Immature natural killer cell (primary cell): ENCODE results near the gene MTHFS. TPM values are rescaled to one million over a fixed set of nuclear protein-coding genes. Genes with fewer than 3 reads are reported as not detected.
"Not testable (repeated sequence)": the region's sequence is repeated elsewhere in the genome, so short reads cannot be mapped to it uniquely, and the experiment has no call there.

ENCODE experiments used
- DNase-seq, 3 donors: peaks; one replicate each; pipeline ENCODE4 v3.0.0; 2022; ENCODE audit warnings: mixed read lengths in 1 of 3
- H3K27ac Mint-ChIP-seq, 6 donors: one replicate each; pipeline ENCODE4 v1.8.0; 2020; ENCODE audit warnings: mixed read lengths in 6 of 6, mild to moderate bottlenecking in 5 of 6, inconsistent platforms in 4 of 6, moderate library complexity in 3 of 6
- H3K27me3 Mint-ChIP-seq, 3 donors: one replicate each; pipeline ENCODE4 v1.8.0; 2020 to 2021; ENCODE audit warnings: low read depth in 3 of 3, mild to moderate bottlenecking in 3 of 3, mixed read lengths in 3 of 3, moderate library complexity in 3 of 3, inconsistent platforms in 1 of 3
- H3K36me3 Mint-ChIP-seq, 3 donors: one replicate each; pipeline ENCODE4 v1.8.0; 2020; ENCODE audit warnings: mixed read lengths in 3 of 3, inconsistent platforms in 2 of 3, mild to moderate bottlenecking in 2 of 3
- H3K4me1 Mint-ChIP-seq, 2 donors: one replicate each; pipeline ENCODE4 v1.8.0; 2020; ENCODE audit warnings: inconsistent platforms in 2 of 2, mild to moderate bottlenecking in 2 of 2, mixed read lengths in 2 of 2, moderate library complexity in 1 of 2
- H3K4me3 Mint-ChIP-seq, 5 donors: one replicate each; pipeline ENCODE4 v1.8.0; 2020; ENCODE audit warnings: mild to moderate bottlenecking in 5 of 5, mixed read lengths in 5 of 5, inconsistent platforms in 3 of 5, moderate library complexity in 3 of 5
- H3K9me3 Mint-ChIP-seq, 6 donors: one replicate each; pipeline ENCODE4 v1.8.0; 2020; ENCODE audit warnings: mild to moderate bottlenecking in 6 of 6, mixed read lengths in 6 of 6, inconsistent platforms in 4 of 6, moderate library complexity in 3 of 6
- polyA plus RNA-seq, 3 donors: library from polyadenylated mRNA; unstranded; fragments of 300-500 nt; fragmentation: Illumina TruSeq; gene quantifications; one replicate each; pipeline ENCODE4 v1.2.3, GENCODE V29; 2021

MTHFS gene
- polyA plus RNA-seq, 3 donors from 2014 or later = 53.3 to 98.2 (median 70.1) TPM

- Mint-ChIP-seq H3K4me1 (peaks cover 26 to 28% of the 10 kb centered on the region in 2 donors), H3K9me3 (peaks cover 6 to 39% (median 26%) of the 10 kb centered on the region in 6 donors), H3K4me3 (peak overlapping the region; percentile 92 to 94 (median 93)), H3K36me3 (peaks cover 13 to 27% (median 18%) of the 10 kb centered on the region in 3 donors), H3K27me3 (peaks cover 7 to 11% (median 8%) of the 10 kb centered on the region in 3 donors), H3K27ac (peak overlapping the region; percentile 94 to 97 (median 96))
- peak; percentile 98 to 99 (median 99) for DNase-seq
Observed at GRCh38 chr15:79923515-79924169, 26.8 kb upstream of the MTHFS start.

GRCh38 chr15:79923079-79923514 lies 26.3 kb upstream of the MTHFS start:
- H3K27ac Mint-ChIP-seq = peak overlapping the region; percentile 94 to 97 (median 96)
- peak; percentile 67 to 73 (median 70) for DNase-seq
- peaks cover 26 to 28% of the 10 kb centered on the region in 2 donors for H3K4me1 Mint-ChIP-seq
- peaks cover 6 to 9% (median 8%) of the 10 kb centered on the region in 3 donors for H3K27me3 Mint-ChIP-seq
- H3K4me3 Mint-ChIP-seq = peak overlapping the region; percentile 92 to 94 (median 93)
- H3K9me3 Mint-ChIP-seq = peaks cover 10 to 45% (median 30%) of the 10 kb centered on the region in 6 donors
- peaks cover 15 to 30% (median 19%) of the 10 kb centered on the region in 3 donors for H3K36me3 Mint-ChIP-seq

- Mint-ChIP-seq H3K4me1 (peaks cover 26 to 28% of the 10 kb centered on the region in 2 donors), H3K27ac (peak overlapping the region; percentile 89 to 97 (median 95)), H3K4me3 (peak overlapping the region; percentile 92 to 94 (median 93)), H3K9me3 (peaks cover 10 to 50% (median 35%) of the 10 kb centered on the region in 6 donors), H3K27me3 (peaks cover 6 to 9% (median 8%) of the 10 kb centered on the region in 3 donors), H3K36me3 (peaks cover 20 to 35% (median 23%) of the 10 kb centered on the region in 3 donors)
- no peak for DNase-seq
Observed at GRCh38 chr15:79922512-79923078, 25.8 kb upstream of the MTHFS start.

- H3K4me3 Mint-ChIP-seq = no peak overlapping the region
- no peak for DNase-seq
- peaks cover 27 to 43% (median 32%) of the 10 kb centered on the region in 3 donors for H3K36me3 Mint-ChIP-seq
Observed at GRCh38 chr15:79919749-79920511, 23.1 kb upstream of the MTHFS start.

GRCh38 chr15:79919090-79919748 lies 22.4 kb upstream of the MTHFS start:
- Mint-ChIP-seq H3K36me3 (peaks cover 27 to 48% (median 36%) of the 10 kb centered on the region in 3 donors), H3K9me3 (peaks cover 25 to 82% (median 65%) of the 10 kb centered on the region in 6 donors), H3K4me3 (no peak overlapping the region), H3K4me1 (peaks cover 24 to 25% of the 10 kb centered on the region in 2 donors), H3K27ac (peak overlapping the region in 1 of 6 donors; percentile 53), H3K27me3 (peaks cover 6 to 10% (median 9%) of the 10 kb centered on the region in 3 donors)
- DNase-seq = no peak

More at GRCh38 chr15:79919749-79920511, 23.1 kb upstream of the MTHFS start:
- Mint-ChIP-seq H3K4me1 (peaks cover 26 to 28% of the 10 kb centered on the region in 2 donors), H3K27me3 (peaks cover 6 to 9% (median 8%) of the 10 kb centered on the region in 3 donors), H3K9me3 (peaks cover 20 to 75% (median 59%) of the 10 kb centered on the region in 6 donors), H3K27ac (peak overlapping the region in 1 of 6 donors; percentile 13)

GRCh38 chr15:79918278-79918677 lies 21.5 kb upstream of the MTHFS start:
- no peak overlapping the region for H3K4me3 Mint-ChIP-seq
- H3K27me3 Mint-ChIP-seq = peaks cover under 1 to 4% (median 3%) of the 10 kb centered on the region in 3 donors
- DNase-seq = no peak
- peak overlapping the region in 1 of 6 donors; percentile 28 for H3K27ac Mint-ChIP-seq
- peaks cover 28 to 54% (median 38%) of the 10 kb centered on the region in 3 donors for H3K36me3 Mint-ChIP-seq
- peaks cover 27 to 91% (median 68%) of the 10 kb centered on the region in 6 donors for H3K9me3 Mint-ChIP-seq
- peaks cover 18% of the 10 kb centered on the region in 2 donors for H3K4me1 Mint-ChIP-seq

GRCh38 chr15:79916502-79917132 lies 19.8 kb upstream of the MTHFS start:
- no peak overlapping the region for H3K27ac Mint-ChIP-seq
- peaks cover 32 to 49% (median 37%) of the 10 kb centered on the region in 3 donors for H3K36me3 Mint-ChIP-seq
- H3K9me3 Mint-ChIP-seq = peaks cover 27 to 85% (median 64%) of the 10 kb centered on the region in 6 donors
- H3K27me3 Mint-ChIP-seq = peaks cover 0 to 3% (median 0%) of the 10 kb centered on the region in 3 donors
- no peak for DNase-seq
- no peak overlapping the region for H3K4me3 Mint-ChIP-seq
- H3K4me1 Mint-ChIP-seq = peaks cover 4% of the 10 kb centered on the region in 2 donors

- not testable (repeated sequence) for H3K4me3 Mint-ChIP-seq, DNase-seq, H3K27me3 Mint-ChIP-seq, H3K4me1 Mint-ChIP-seq
- Mint-ChIP-seq H3K9me3 (peaks cover 23 to 79% (median 59%) of the 10 kb centered on the region in 6 donors), H3K36me3 (peaks cover 27 to 44% (median 32%) of the 10 kb centered on the region in 3 donors), H3K27ac (peak overlapping the region in 2 of 6 donors; percentile 12 to 61)
Observed at GRCh38 chr15:79915776-79916501, 19.1 kb upstream of the MTHFS start.

- no peaks in the 10 kb centered on the region for H3K4me1 Mint-ChIP-seq
Observed at GRCh38 chr15:79914728-79915127, 17.9 kb upstream of the MTHFS start.

GRCh38 chr15:79909556-79910335 lies 12.9 kb upstream of the MTHFS start:
- H3K36me3 Mint-ChIP-seq = peaks cover 5 to 28% (median 25%) of the 10 kb centered on the region in 3 donors
- not testable (repeated sequence) for H3K27me3 Mint-ChIP-seq, DNase-seq, H3K27ac Mint-ChIP-seq, H3K4me1 Mint-ChIP-seq, H3K4me3 Mint-ChIP-seq
- H3K9me3 Mint-ChIP-seq = peaks cover 4 to 19% (median 9%) of the 10 kb centered on the region in 6 donors

More at GRCh38 chr15:79914728-79915127, 17.9 kb upstream of the MTHFS start:
- Mint-ChIP-seq H3K36me3 (peaks cover 24 to 43% (median 40%) of the 10 kb centered on the region in 3 donors), H3K9me3 (peaks cover 23 to 68% (median 50%) of the 10 kb centered on the region in 6 donors), H3K27ac (no peak overlapping the region), H3K27me3 (peaks cover 0 to 2% (median 0%) of the 10 kb centered on the region in 3 donors), H3K4me3 (no peak overlapping the region)
- DNase-seq = no peak

GRCh38 chr15:79904271-79904670 lies 7.5 kb upstream of the MTHFS start:
- no peaks in the 10 kb centered on the region for H3K27me3 Mint-ChIP-seq
- DNase-seq = no peak
- no peaks in the 10 kb centered on the region for H3K4me1 Mint-ChIP-seq
- H3K27ac Mint-ChIP-seq = no peak overlapping the region
- peaks cover 5 to 10% (median 7%) of the 10 kb centered on the region in 3 donors for H3K36me3 Mint-ChIP-seq
- no peaks in the 10 kb centered on the region for H3K9me3 Mint-ChIP-seq
- no peak overlapping the region for H3K4me3 Mint-ChIP-seq
